ENCODE results near the gene NCAN. TPM values are rescaled to one million over a fixed set of nuclear protein-coding genes. Genes with fewer than 3 reads are reported as not detected.

NCAN gene
- total and polyA plus RNA-seq, 2 of the 13 experiments (the other 11 are each of a cell fraction or from before 2014, with no cell fraction given): not detected

- Histone ChIP-seq H3K79me2 (ENCODE audit: insufficient read depth, low read length) (no peaks in the 10 kb centered on the region), H3K36me3 (replicated peaks in 1 of 2; ENCODE audit: control insufficient read depth in 1 of 2, insufficient read depth in 2 of 2, low read length in 2 of 2) (no peaks in the 10 kb centered on the region), H3K9me3 (ENCODE audit: low read length) (peaks cover 11% of the 10 kb centered on the region; the same call in 1 of the 2 replicates), H3K9ac (ENCODE audit: insufficient read depth, low read depth, low read length) (no peak overlapping the region), H3K4me3 (replicated peaks in 1 of 3; ENCODE audit: insufficient read depth in 1 of 3, low read depth in 2 of 3, low read length in 3 of 3) (no peak overlapping the region), H3K4me1 (ENCODE audit: insufficient read depth, low read length) (peaks cover 15% of the 10 kb centered on the region), H3K27me3 (ENCODE audit: control insufficient read depth in 1 of 2, insufficient read depth in 2 of 2, low read length in 2 of 2) (peaks cover 4 to 28% of the 10 kb centered on the region in 2 experiments; a peak in 3 of 5 replicates), H2AFZ (ENCODE audit: low read length) (no peak overlapping the region), H4K20me1 (ENCODE audit: insufficient read depth, low read length) (no peaks in the 10 kb centered on the region), H3K27ac (ENCODE audit: extremely low read length, insufficient read depth, low read length) (no peak overlapping the region), H3K4me2 (ENCODE audit: low read depth, low read length) (no peak overlapping the region)
- FAIRE-seq: no peak
- WGBS (ENCODE audit: low lambda C conversion rate): 41% methylated on average over 9 of the region's 9 CpGs
- ChIA-PET CTCF (ENCODE audit: low intra/inter-chr PET ratio, low total read pairs) (no interaction called here), POLR2A (no interaction called here)
- BruUV-seq (replicated peaks): no TSS peak
- no peak for TF ChIP-seq SPEN (CRISPR knock-in tag; IDR thresholded peaks at IDR 0.05; ENCODE audit: low read depth)
- no peak for TF ChIP-seq ZNF12 (CRISPR knock-in tag; IDR thresholded peaks at IDR 0.05)
- TF ChIP-seq, protein P1, sequence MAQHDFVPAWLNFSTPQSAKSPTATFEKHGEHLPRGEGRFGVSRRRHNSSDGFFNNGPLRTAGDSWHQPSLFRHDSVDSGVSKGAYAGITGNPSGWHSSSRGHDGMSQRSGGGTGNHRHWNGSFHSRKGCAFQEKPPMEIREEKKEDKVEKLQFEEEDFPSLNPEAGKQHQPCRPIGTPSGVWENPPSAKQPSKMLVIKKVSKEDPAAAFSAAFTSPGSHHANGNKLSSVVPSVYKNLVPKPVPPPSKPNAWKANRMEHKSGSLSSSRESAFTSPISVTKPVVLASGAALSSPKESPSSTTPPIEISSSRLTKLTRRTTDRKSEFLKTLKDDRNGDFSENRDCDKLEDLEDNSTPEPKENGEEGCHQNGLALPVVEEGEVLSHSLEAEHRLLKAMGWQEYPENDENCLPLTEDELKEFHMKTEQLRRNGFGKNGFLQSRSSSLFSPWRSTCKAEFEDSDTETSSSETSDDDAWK (CRISPR knock-in tag; IDR thresholded peaks at IDR 0.05): no peak
- TF ChIP-seq ZNF549 (CRISPR knock-in tag; IDR thresholded peaks at IDR 0.05): no peak
- TF ChIP-seq ATM (IDR thresholded peaks at IDR 0.05; ENCODE audit: borderline replicate concordance): no peak
- ATAC-seq: no peak
- DNase-seq (ENCODE audit: low spot score): no peak
- in situ Hi-C loops (cut with HindIII; ENCODE audit: extremely low pct_ligation_motif_present, low pct_unique_long_range_greater_than_20kb): no loop called here
- intact Hi-C loops (cut with micrococcal nuclease; ENCODE audit: unreplicated experiment): no loop called here
Observed at GRCh38 chr19:19230999-19231398, 19.2 kb downstream of the NCAN start.

GRCh38 chr19:19232261-19232721 is 20.5 kb downstream of the NCAN start:
- no peak overlapping the region for H3K4me3 ChIP-seq (replicated peaks in 1 of 3; ENCODE audit: insufficient read depth in 1 of 3, low read depth in 2 of 3, low read length in 3 of 3)
- ChIA-PET POLR2A (no interaction called here), CTCF (ENCODE audit: low intra/inter-chr PET ratio, low total read pairs) (no interaction called here)
- no TSS peak for BruUV-seq (replicated peaks)
- H3K4me1 ChIP-seq (ENCODE audit: insufficient read depth, low read length): peaks cover 15% of the 10 kb centered on the region
- in situ Hi-C loops (cut with HindIII; ENCODE audit: extremely low pct_ligation_motif_present, low pct_unique_long_range_greater_than_20kb): no loop called here
- TF ChIP-seq SP2 (CRISPR knock-in tag; IDR thresholded peaks at IDR 0.05) (no peak), ZBTB33 (CRISPR knock-in tag; IDR thresholded peaks at IDR 0.05) (peak; percentile 44; the same call in 1 of the 2 replicates), SNAI1 (CRISPR knock-in tag; IDR thresholded peaks at IDR 0.05; ENCODE audit: borderline replicate concordance) (no peak)
- H3K79me2 ChIP-seq (ENCODE audit: insufficient read depth, low read length): no peaks in the 10 kb centered on the region
- H3K27ac ChIP-seq (ENCODE audit: extremely low read length, insufficient read depth, low read length): no peak overlapping the region
- H3K36me3 ChIP-seq (replicated peaks in 1 of 2; ENCODE audit: control insufficient read depth in 1 of 2, insufficient read depth in 2 of 2, low read length in 2 of 2): no peaks in the 10 kb centered on the region
- DNase-seq (ENCODE audit: low spot score) (no peak), FAIRE-seq (no peak), ATAC-seq (no peak)
- H3K9ac ChIP-seq (ENCODE audit: insufficient read depth, low read depth, low read length): no peak overlapping the region
- H3K9me3 ChIP-seq (ENCODE audit: low read length): peaks cover 11% of the 10 kb centered on the region; the same call in 1 of the 2 replicates
- no peaks in the 10 kb centered on the region for H4K20me1 ChIP-seq (ENCODE audit: insufficient read depth, low read length)
- H3K4me2 ChIP-seq (ENCODE audit: low read depth, low read length): no peak overlapping the region
- H3K27me3 ChIP-seq (ENCODE audit: control insufficient read depth in 1 of 2, insufficient read depth in 2 of 2, low read length in 2 of 2): peaks cover 4 to 26% of the 10 kb centered on the region in 2 experiments; a peak in 3 of 5 replicates
- no peak overlapping the region for H2AFZ ChIP-seq (ENCODE audit: low read length)
- 51% methylated on average over 7 of the region's 19 CpGs for WGBS (ENCODE audit: low lambda C conversion rate)
- intact Hi-C loops (cut with micrococcal nuclease; ENCODE audit: unreplicated experiment): no loop called here

Data from HepG2 (cell line).